GM12878 (cell line): ENCODE measurements around the gene RNF168. TPM values are rescaled to one million over a fixed set of nuclear protein-coding genes. Genes with fewer than 3 reads are reported as not detected.
A peak's percentile ranks its signal among the peaks of the same experiment; 100 is the strongest.

Experiments
- ATAC-seq: fragments of 200-7000 bp; cut with Tn5 transposase; 3 replicates; pipeline ENCODE4 v1.9.1; 2020; ENCODE audit warnings: mild to moderate bottlenecking, moderate library complexity
- BruUV-seq: library from RNA; stranded (reverse); fragments of 400-500 nt; replicated peaks from 2 replicates; lab custom pipeline; 2021; lab: Mats Ljungman, UMichigan
- CTCF ChIA-PET: fragments of 300-600 bp; sonication (Branson Sonifier 250); formaldehyde crosslinking; extraction: SDS; loops from one replicate; lab custom pipeline; 2021; ENCODE audit warnings: inconsistent platforms; lab: Yijun Ruan, JAX
- POLR2A ChIA-PET: fragments of 350-600 bp; formaldehyde crosslinking; extraction: SDS; loops from one replicate; lab custom pipeline; 2021; ENCODE audit warnings: inconsistent platforms; lab: Charles Lee
- RAD21 ChIA-PET: fragments of 300-600 bp; sonication (Branson Sonifier 250); formaldehyde crosslinking; loops from one replicate; lab custom pipeline; 2023; ENCODE audit warnings: antibody characterized with exemption; ENCODE audit not compliant: unreplicated experiment; lab: Charles Lee
- SMC1A ChIA-PET: fragments of 300-600 bp; sonication (Branson Sonifier 250); formaldehyde crosslinking; loops from one replicate; lab custom pipeline; 2023; ENCODE audit not compliant: unreplicated experiment, uncharacterized antibody; lab: Charles Lee
- DNase-seq: peaks from one replicate; pipeline ENCODE4 v3.0.0-alpha.2; 2011; ENCODE audit warnings: low read depth, low spot score
- FAIRE-seq: peaks from 3 replicates; lab custom pipeline; 2011; peaks lifted over from hg19 to GRCh38; lab: Jason Lieb, UNC
- H2AFZ ChIP-seq: 2 replicates; pipeline ENCODE4 v1.6.0; 2011; ENCODE audit warnings: low read depth, low read length, control low read depth; ENCODE audit not compliant: control insufficient read depth
- H3K27ac ChIP-seq: 2 replicates; pipeline ENCODE4 v1.5.1; 2011; ENCODE audit warnings: control low read depth; ENCODE audit not compliant: control insufficient read depth, insufficient read depth
- H3K27me3 ChIP-seq, 2 experiments: replicated peaks in 1 of 2; 2 replicates each; pipeline versions ENCODE4 v1.6.0 to v1.6.1; 2011; ENCODE audit warnings: low read length in 1 of 2; ENCODE audit not compliant: control insufficient read depth in 2 of 2, insufficient read depth in 2 of 2
- H3K36me3 ChIP-seq, 2 experiments: 2 replicates each; pipeline ENCODE4 v1.5.1; 2011; ENCODE audit warnings: low read length in 1 of 2; ENCODE audit not compliant: control insufficient read depth in 2 of 2, insufficient read depth in 2 of 2
- H3K4me1 ChIP-seq: 2 replicates; pipeline ENCODE4 v1.6.1; 2011; ENCODE audit warnings: mild to moderate bottlenecking, low read length, moderate library complexity, mixed read lengths; ENCODE audit not compliant: control insufficient read depth, insufficient read depth
- H3K4me2 ChIP-seq: 2 replicates; pipeline ENCODE4 v1.6.0; 2011; ENCODE audit warnings: control low read depth; ENCODE audit not compliant: control insufficient read depth, insufficient read depth
- H3K4me3 ChIP-seq: fragments of 200-600 bp; sonication (generic); 2 replicates; pipeline ENCODE4 v1.5.1; 2016
- H3K79me2 ChIP-seq: 2 replicates; pipeline ENCODE4 v1.6.0; 2011; ENCODE audit warnings: low read length; ENCODE audit not compliant: control insufficient read depth, insufficient read depth
- H3K9ac ChIP-seq: 2 replicates; pipeline ENCODE4 v1.8.0; 2011; ENCODE audit warnings: low read length, control low read depth, mixed read lengths; ENCODE audit not compliant: control insufficient read depth, insufficient read depth
- H3K9me3 ChIP-seq: replicated peaks from 3 replicates; pipeline ENCODE4 v1.5.1; 2011; ENCODE audit warnings: mild to moderate bottlenecking, low read length; ENCODE audit not compliant: control insufficient read depth, insufficient read depth
- H4K20me1 ChIP-seq: 2 replicates; pipeline ENCODE4 v1.6.0; 2011; ENCODE audit not compliant: control insufficient read depth, insufficient read depth
- POLR2A ChIP-seq: IDR thresholded peaks from 2 replicates; pipeline ENCODE4 v1.6.1; 2011; ENCODE audit warnings: low read depth, mild to moderate bottlenecking, low read length
- WGBS: methylation state at CpG from one replicate; pipeline ENCODE4 v1.1.6; 2016; ENCODE audit warnings: low lambda C conversion rate; ENCODE audit not compliant: insufficient replicate concordance, insufficient coverage; ENCODE audit errors: missing lambda C conversion rate; 5-methylcytosine and 5-hydroxymethylcytosine counted together
- in situ Hi-C: fragments of 300-500 bp; cut with MboI; formaldehyde crosslinking; loops from 9 replicates; pipeline ENCODE4 v1.14.3; 2018; ENCODE audit warnings: mixed read lengths
- intact Hi-C: fragments of 100-400 bp; cut with micrococcal nuclease; formaldehyde crosslinking; loops from one replicate; pipeline ENCODE4 v1.14.2; 2022; ENCODE audit not compliant: unreplicated experiment
- polyA plus RNA-seq, 11 experiments: library from polyadenylated mRNA; depleted of rRNA in 4 of 11; unstranded in 6 of 11; stranded (reverse) in 5 of 11; fragments of >200 nt; fragmentation: Nextera tagmentation in 4 of 11; fragmentation: Illumina TruSeq in 1 of 11; extraction: Ambion mirVana in 4 of 11; extraction: Trizol in 1 of 11; gene quantifications; 1 replicate in 1 of 11; 2 replicates in 10 of 11; pipeline versions ENCODE4 v1.2.1 to v1.2.3, GENCODE V29; 2011 to 2016; ENCODE audit warnings: inconsistent platforms in 2 of 11, missing spikeins in 2 of 11, low read depth in 1 of 11
- total RNA-seq, 4 experiments: library from RNA; depleted of rRNA in 3 of 4; stranded (reverse); fragments of >200 nt in 3 of 4; fragmentation: Illumina TruSeq in 1 of 4; extraction: Trizol in 1 of 4; gene quantifications; 2 replicates each; pipeline versions ENCODE4 v1.2.1 to v1.2.3, GENCODE V29; 2013 to 2021
- TF ChIP-seq, protein P1 (sequence below), 3 experiments: IDR thresholded peaks in 2 of 3; conservative IDR thresholded peaks in 1 of 3; 2 replicates each; pipeline ENCODE4 v1.5.1; 2011; ENCODE audit warnings: low read depth in 3 of 3, low read length in 3 of 3, mild to moderate bottlenecking in 3 of 3, control low read depth in 2 of 3, moderate library complexity in 2 of 3, inconsistent platforms in 1 of 3, mixed read lengths in 1 of 3; ENCODE audit not compliant: control insufficient read depth in 2 of 3, insufficient read depth in 1 of 3; ENCODE audit errors: extremely low read depth in 1 of 3
- TF ChIP-seq, protein P2 (sequence below): fragments of 450-650 bp; IDR thresholded peaks from 2 replicates; pipeline ENCODE4 v1.6.1; 2017; ENCODE audit warnings: mild to moderate bottlenecking, moderate library complexity

Gene RNF168
- total and polyA plus RNA-seq, 10 of the 15 experiments (the other 5 are each of a cell fraction or from before 2014, with no cell fraction given), result 12.7 to 47.5 (median 24.8) TPM

DNA sequence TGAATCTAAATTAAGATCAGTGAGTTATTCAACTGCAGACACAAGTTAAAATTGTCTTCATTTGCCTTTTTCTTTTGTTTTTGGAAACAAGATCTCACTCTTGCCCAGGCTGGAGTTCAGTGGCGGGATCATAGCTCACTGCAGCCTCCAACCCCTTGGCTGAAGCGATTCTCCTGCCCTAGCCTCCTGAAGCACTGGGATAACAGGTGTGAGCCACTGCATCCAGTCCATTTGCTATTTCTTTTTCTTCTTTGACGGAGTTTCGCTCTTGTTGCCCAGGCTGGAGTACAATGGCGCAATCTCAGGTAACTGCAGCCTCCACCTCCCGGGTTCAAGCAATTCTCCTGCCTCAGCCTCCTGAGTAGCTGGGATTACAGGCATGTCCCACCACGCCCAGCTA, 10.3 kb downstream of the RNF168 start:
- no peak overlapping the region for H3K4me2 ChIP-seq
- peaks cover 5% of the 10 kb centered on the region; the same call in 2 of the 3 replicates for H3K9me3 ChIP-seq
- no peaks in the 10 kb centered on the region for H3K27me3 ChIP-seq
- ChIA-PET SMC1A (interaction anchor here (1.1 kb wide), 1 partner anchor 20 kb away, joined by 3 read pairs; no protein-coding TSS in a partner anchor), RAD21 (no interaction called here), POLR2A (interaction anchor here (1.8 kb wide), 1 partner anchor 24 kb away, joined by 4 read pairs; no protein-coding TSS in a partner anchor), CTCF (interaction anchor here (0.7 to 1.6 kb wide), 3 partner anchors 18 to 240 kb away, joined by 3 to 4 read pairs (median 4); no protein-coding TSS in a partner anchor)
- no peak overlapping the region for H3K4me3 ChIP-seq
- no peak overlapping the region for H3K9ac ChIP-seq
- DNase-seq (no peak), FAIRE-seq (no peak), ATAC-seq (no peak)
- TF ChIP-seq, protein P1, sequence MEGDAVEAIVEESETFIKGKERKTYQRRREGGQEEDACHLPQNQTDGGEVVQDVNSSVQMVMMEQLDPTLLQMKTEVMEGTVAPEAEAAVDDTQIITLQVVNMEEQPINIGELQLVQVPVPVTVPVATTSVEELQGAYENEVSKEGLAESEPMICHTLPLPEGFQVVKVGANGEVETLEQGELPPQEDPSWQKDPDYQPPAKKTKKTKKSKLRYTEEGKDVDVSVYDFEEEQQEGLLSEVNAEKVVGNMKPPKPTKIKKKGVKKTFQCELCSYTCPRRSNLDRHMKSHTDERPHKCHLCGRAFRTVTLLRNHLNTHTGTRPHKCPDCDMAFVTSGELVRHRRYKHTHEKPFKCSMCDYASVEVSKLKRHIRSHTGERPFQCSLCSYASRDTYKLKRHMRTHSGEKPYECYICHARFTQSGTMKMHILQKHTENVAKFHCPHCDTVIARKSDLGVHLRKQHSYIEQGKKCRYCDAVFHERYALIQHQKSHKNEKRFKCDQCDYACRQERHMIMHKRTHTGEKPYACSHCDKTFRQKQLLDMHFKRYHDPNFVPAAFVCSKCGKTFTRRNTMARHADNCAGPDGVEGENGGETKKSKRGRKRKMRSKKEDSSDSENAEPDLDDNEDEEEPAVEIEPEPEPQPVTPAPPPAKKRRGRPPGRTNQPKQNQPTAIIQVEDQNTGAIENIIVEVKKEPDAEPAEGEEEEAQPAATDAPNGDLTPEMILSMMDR (IDR thresholded peaks at IDR 0.05 in 2 of 3, conservative IDR thresholded peaks at IDR 0.05 in 1 of 3; ENCODE audit: control insufficient read depth in 2 of 3, extremely low read depth in 1 of 3, insufficient read depth in 1 of 3, low read depth in 3 of 3, low read length in 3 of 3), result no peak
- TF ChIP-seq, protein P2, sequence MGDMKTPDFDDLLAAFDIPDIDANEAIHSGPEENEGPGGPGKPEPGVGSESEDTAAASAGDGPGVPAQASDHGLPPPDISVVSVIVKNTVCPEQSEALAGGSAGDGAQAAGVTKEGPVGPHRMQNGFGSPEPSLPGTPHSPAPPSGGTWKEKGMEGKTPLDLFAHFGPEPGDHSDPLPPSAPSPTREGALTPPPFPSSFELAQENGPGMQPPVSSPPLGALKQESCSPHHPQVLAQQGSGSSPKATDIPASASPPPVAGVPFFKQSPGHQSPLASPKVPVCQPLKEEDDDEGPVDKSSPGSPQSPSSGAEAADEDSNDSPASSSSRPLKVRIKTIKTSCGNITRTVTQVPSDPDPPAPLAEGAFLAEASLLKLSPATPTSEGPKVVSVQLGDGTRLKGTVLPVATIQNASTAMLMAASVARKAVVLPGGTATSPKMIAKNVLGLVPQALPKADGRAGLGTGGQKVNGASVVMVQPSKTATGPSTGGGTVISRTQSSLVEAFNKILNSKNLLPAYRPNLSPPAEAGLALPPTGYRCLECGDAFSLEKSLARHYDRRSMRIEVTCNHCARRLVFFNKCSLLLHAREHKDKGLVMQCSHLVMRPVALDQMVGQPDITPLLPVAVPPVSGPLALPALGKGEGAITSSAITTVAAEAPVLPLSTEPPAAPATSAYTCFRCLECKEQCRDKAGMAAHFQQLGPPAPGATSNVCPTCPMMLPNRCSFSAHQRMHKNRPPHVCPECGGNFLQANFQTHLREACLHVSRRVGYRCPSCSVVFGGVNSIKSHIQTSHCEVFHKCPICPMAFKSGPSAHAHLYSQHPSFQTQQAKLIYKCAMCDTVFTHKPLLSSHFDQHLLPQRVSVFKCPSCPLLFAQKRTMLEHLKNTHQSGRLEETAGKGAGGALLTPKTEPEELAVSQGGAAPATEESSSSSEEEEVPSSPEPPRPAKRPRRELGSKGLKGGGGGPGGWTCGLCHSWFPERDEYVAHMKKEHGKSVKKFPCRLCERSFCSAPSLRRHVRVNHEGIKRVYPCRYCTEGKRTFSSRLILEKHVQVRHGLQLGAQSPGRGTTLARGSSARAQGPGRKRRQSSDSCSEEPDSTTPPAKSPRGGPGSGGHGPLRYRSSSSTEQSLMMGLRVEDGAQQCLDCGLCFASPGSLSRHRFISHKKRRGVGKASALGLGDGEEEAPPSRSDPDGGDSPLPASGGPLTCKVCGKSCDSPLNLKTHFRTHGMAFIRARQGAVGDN, result no peak
- TF ChIP-seq POLR2A, result peak; percentile 40; the same call in 1 of the 2 replicates
- peaks cover 92% of the 10 kb centered on the region for H3K79me2 ChIP-seq
- no peak overlapping the region for H2AFZ ChIP-seq
- peaks cover 2 to 13% of the 10 kb centered on the region in 2 experiments; a peak in 3 of 4 replicates for H3K36me3 ChIP-seq
- WGBS, result over 99% methylated on average over 7 of the region's 7 CpGs
- no peaks in the 10 kb centered on the region; the same call in 1 of the 2 replicates for H4K20me1 ChIP-seq
- intact Hi-C loops, result no loop called here
- no peaks in the 10 kb centered on the region for H3K4me1 ChIP-seq
- BruUV-seq, result no TSS peak
- no peak overlapping the region for H3K27ac ChIP-seq
- in situ Hi-C loops, result no loop called here
